ENCODE results near the gene NMNAT2. TPM values are rescaled to one million over a fixed set of nuclear protein-coding genes. Genes with fewer than 3 reads are reported as not detected.

Gene NMNAT2
- total and polyA plus RNA-seq, 2 of the 4 experiments (the other 2 are of a cell fraction), result 0.36 to 2.4 TPM

- no peak for TF ChIP-seq FOS (IDR thresholded peaks at IDR 0.05; ENCODE audit: low read depth, low read length)
Measured at GRCh38 chr1:183251101-183251958, 166.8 kb downstream of the NMNAT2 start (continued).

- H3K9me1 ChIP-seq (ENCODE audit: insufficient read depth, low read length), result no peaks in the 10 kb centered on the region
- H3K56ac ChIP-seq (ENCODE audit: extremely low read depth, insufficient read depth, low read length), result no peak overlapping the region
- H3K27ac ChIP-seq (ENCODE audit: insufficient read depth, low read length), result no peak overlapping the region
- TF ChIP-seq CEBPB (IDR thresholded peaks at IDR 0.05; ENCODE audit: low read depth, low read length) (no peak), RFX5 (IDR thresholded peaks at IDR 0.05; ENCODE audit: low read depth, low read length) (no peak), RAD21 (IDR thresholded peaks at IDR 0.05; ENCODE audit: low read length) (no peak), SMC3 (IDR thresholded peaks at IDR 0.05; ENCODE audit: low read depth, low read length) (no peak), MAZ (IDR thresholded peaks at IDR 0.05; ENCODE audit: borderline replicate concordance, low read depth, low read length) (no peak), CTCF (conservative IDR thresholded peaks at IDR 0.05; ENCODE audit: low read depth, low read length) (no peak), FOS (IDR thresholded peaks at IDR 0.05; ENCODE audit: low read depth, low read length) (no peak), USF2 (IDR thresholded peaks at IDR 0.05; ENCODE audit: low read depth, low read length) (no peak), NFE2L2 (IDR thresholded peaks at IDR 0.05; ENCODE audit: low read depth, low read length) (no peak), RCOR1 (IDR thresholded peaks at IDR 0.05; ENCODE audit: insufficient replicate concordance, low read length) (no peak), CHD1 (IDR thresholded peaks at IDR 0.05; ENCODE audit: low read depth, low read length) (no peak), MAFK (IDR thresholded peaks at IDR 0.05; ENCODE audit: low read depth, low read length) (no peak), MXI1 (IDR thresholded peaks at IDR 0.05; ENCODE audit: borderline replicate concordance, low read depth, low read length) (no peak)
Measured at GRCh38 chr1:183249941-183250452, 168.2 kb downstream of the NMNAT2 start.

More at GRCh38 chr1:183249941-183250452, 168.2 kb downstream of the NMNAT2 start:
- Histone ChIP-seq H4K20me1 (ENCODE audit: insufficient read depth, low read length) (no peaks in the 10 kb centered on the region), H3K4me3 (ENCODE audit: insufficient read depth, low read depth, low read length) (no peak overlapping the region), H2BK5ac (ENCODE audit: low read depth, low read length, poor library complexity, severe bottlenecking) (no peak overlapping the region), H3K23ac (ENCODE audit: low read depth, low read length) (no peak overlapping the region), H3K4ac (ENCODE audit: low read depth, low read length) (no peak overlapping the region), H2BK15ac (ENCODE audit: low read depth, low read length) (no peak overlapping the region), H3K14ac (replicated peaks; ENCODE audit: low read depth, low read length) (no peak overlapping the region), H3K9me3 (ENCODE audit: control insufficient read depth, insufficient read depth, low read length) (peaks cover 6% of the 10 kb centered on the region), H4K5ac (ENCODE audit: low read depth, low read length) (no peak overlapping the region), H2BK120ac (ENCODE audit: low read depth, low read length) (no peak overlapping the region), H3K4me2 (ENCODE audit: low read depth, low read length) (no peak overlapping the region), H3K9ac (ENCODE audit: low read depth, low read length) (no peak overlapping the region), H2AK9ac (replicated peaks; ENCODE audit: low read depth, low read length, poor library complexity) (no peak overlapping the region), H3K36me3 (ENCODE audit: control insufficient read depth, insufficient read depth, low read length) (no peaks in the 10 kb centered on the region), H3K18ac (ENCODE audit: low read depth, low read length) (no peak overlapping the region), H2BK20ac (ENCODE audit: low read depth, low read length) (no peak overlapping the region), H4K91ac (ENCODE audit: insufficient read depth, low read depth, low read length) (no peak overlapping the region), H3K4me1 (ENCODE audit: control insufficient read depth, insufficient read depth, low read length) (no peaks in the 10 kb centered on the region), H3K79me1 (ENCODE audit: low read depth in 1 of 2, low read length in 2 of 2) (no peaks in the 10 kb centered on the region), H3K27me3 (ENCODE audit: control insufficient read depth, insufficient read depth, low read length) (no peaks in the 10 kb centered on the region), H4K8ac (ENCODE audit: low read depth in 2 of 2, low read length in 2 of 2) (no peak overlapping the region), H2AK5ac (ENCODE audit: low read depth, low read length) (no peak overlapping the region), H2AFZ (replicated peaks; ENCODE audit: low read length, poor library complexity) (no peak overlapping the region)
- in situ Hi-C loops (cut with MboI; ENCODE audit: low sequenced_read_pairs) (loop anchor here (25.0 kb wide), 1 partner anchor 288 kb away; the partner anchor contains the start of gene SHCBP1L), dilution Hi-C loops (cut with HindIII; ENCODE audit: low sequenced_read_pairs, unreplicated experiment) (no loop called here), intact Hi-C loops (cut with micrococcal nuclease) (no loop called here)
- no TSS peak for BruUV-seq (replicated peaks)
- POLR2A ChIA-PET (ENCODE audit: unreplicated experiment), result no interaction called here
- no peak for ATAC-seq (ENCODE audit: low read depth)
- no peak for DNase-seq
- CTCF ChIA-PET, result no interaction called here
- 65% methylated on average over 3 of the region's 5 CpGs; no CpG with 5 or more reads in 1 of the 2 experiments for WGBS, 2 experiments (ENCODE audit: extremely low coverage in 2 of 2, insufficient read length in 1 of 2)

All from IMR-90 (cell line).